ENCODE results near the gene LCN12.
"Not testable (repeated sequence)": the region's sequence is repeated elsewhere in the genome, so short reads cannot be mapped to it uniquely, and the experiment has no call there.

The LCN12 gene

DNA sequence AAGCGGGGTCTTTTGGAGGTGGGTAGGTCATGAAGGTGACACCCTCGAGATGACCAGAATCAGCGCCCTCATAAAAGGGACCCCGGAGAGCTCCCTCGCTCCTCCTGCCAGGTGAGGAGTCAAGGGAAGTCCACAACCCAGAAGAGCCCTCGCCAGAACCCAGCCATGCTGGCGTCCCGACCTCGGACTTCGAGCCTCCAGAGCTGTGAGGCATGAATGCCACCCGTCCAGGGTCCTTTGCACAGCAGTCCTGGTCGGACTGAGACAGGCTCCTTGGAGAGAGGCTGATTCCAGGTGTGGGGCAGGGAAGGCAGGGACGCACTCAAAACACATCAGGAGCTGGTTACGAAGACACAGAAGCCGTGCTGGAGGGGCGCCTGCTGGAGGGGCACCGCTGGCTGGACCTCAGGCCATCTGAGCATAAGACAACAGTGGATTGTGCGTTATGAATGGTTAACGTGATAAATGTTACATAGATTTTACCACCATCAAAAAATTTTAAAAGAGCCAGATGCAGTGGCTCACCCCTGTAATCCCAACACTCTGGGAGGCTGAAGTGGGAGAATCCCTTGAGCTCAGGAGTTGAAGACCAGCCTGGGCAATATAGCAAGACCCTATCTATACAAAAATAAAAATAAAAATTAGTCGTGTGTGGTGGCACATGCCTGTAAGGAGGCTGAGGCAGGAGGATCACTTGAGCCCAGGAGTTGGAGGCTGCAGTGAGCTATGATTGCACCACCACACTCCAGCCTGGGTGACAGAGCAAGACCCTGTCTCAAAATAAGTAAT is 50.0 kb downstream of the LCN12 start:
- H3K27me3 ChIP-seq (ENCODE audit: low read depth, low read length) = peaks cover 32% of the 10 kb centered on the region
- no peak overlapping the region for H3K27ac ChIP-seq (ENCODE audit: low read length)
- H3K79me2 ChIP-seq (ENCODE audit: low read length) = no peaks in the 10 kb centered on the region
- H3K9me3 ChIP-seq (ENCODE audit: insufficient read depth, low read length) = no peaks in the 10 kb centered on the region
- H3K9ac ChIP-seq (ENCODE audit: low read length) = no peak overlapping the region
- H3K4me2 ChIP-seq (ENCODE audit: low read length) = no peak overlapping the region
- no peaks in the 10 kb centered on the region; the same call in 1 of the 2 replicates for H4K20me1 ChIP-seq (ENCODE audit: insufficient read depth, low read length)
- TF ChIP-seq, protein P1, sequence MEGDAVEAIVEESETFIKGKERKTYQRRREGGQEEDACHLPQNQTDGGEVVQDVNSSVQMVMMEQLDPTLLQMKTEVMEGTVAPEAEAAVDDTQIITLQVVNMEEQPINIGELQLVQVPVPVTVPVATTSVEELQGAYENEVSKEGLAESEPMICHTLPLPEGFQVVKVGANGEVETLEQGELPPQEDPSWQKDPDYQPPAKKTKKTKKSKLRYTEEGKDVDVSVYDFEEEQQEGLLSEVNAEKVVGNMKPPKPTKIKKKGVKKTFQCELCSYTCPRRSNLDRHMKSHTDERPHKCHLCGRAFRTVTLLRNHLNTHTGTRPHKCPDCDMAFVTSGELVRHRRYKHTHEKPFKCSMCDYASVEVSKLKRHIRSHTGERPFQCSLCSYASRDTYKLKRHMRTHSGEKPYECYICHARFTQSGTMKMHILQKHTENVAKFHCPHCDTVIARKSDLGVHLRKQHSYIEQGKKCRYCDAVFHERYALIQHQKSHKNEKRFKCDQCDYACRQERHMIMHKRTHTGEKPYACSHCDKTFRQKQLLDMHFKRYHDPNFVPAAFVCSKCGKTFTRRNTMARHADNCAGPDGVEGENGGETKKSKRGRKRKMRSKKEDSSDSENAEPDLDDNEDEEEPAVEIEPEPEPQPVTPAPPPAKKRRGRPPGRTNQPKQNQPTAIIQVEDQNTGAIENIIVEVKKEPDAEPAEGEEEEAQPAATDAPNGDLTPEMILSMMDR (IDR thresholded peaks at IDR 0.05; ENCODE audit: low read depth, low read length) = no peak
- TF ChIP-seq EZH2phosphoT487 (IDR thresholded peaks at IDR 0.05; ENCODE audit: low read depth) = no peak
- no peak overlapping the region for H2AFZ ChIP-seq (ENCODE audit: low read depth, low read length)
- no peaks in the 10 kb centered on the region for H3K36me3 ChIP-seq (replicated peaks; ENCODE audit: low read depth, low read length)
- peaks cover 39% of the 10 kb centered on the region for H3K4me1 ChIP-seq (ENCODE audit: low read length)
- H3K4me3 ChIP-seq (ENCODE audit: low read length) = no peak overlapping the region

DNA sequence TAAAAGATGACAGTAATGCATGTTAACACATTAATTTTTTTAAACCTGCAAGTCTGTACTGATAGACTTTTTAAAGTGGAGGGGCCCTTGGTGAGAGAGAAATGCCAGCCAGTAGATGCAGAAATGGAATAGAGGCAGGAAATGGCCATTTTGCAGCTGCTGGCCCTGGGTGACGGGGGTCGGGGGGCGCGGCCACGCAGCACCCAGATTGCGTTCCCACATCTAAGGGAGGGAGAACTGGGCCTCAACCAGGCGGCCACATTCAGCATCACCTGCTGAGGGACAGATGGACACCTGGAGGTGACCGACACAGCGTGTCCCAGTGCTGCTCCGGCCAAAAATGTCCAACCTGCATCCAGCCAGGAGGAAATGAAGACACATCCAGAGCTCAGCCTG is 50.6 kb downstream of the LCN12 start:
- H3K27ac ChIP-seq (ENCODE audit: low read length) = no peak overlapping the region

DNA sequence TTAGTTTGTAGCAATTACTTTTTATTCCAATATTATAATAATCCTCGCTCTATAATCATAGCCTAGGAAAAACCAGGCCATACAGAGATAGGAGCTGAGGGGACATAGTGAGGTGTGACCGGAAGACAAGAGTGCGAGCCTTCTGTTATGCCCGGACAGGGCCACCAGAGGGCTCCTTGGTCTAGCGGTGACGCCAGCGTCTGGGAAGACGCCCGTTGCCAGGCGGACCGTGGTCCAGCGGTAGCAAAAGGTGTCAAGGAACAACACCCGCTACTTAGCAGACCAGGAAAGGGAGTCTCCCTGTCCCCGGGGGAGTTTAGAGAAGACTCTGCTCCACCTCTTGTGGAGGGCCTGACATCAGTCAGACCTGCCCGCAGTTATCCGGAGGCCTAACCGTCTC is 52.2 kb downstream of the LCN12 start:
- not testable (repeated sequence) for H3K27ac ChIP-seq (ENCODE audit: low read length); H3K36me3 ChIP-seq (replicated peaks; ENCODE audit: low read depth, low read length); H3K4me3 ChIP-seq (ENCODE audit: low read length); H3K79me2 ChIP-seq (ENCODE audit: low read length); H3K9ac ChIP-seq (ENCODE audit: low read length); H3K9me3 ChIP-seq (ENCODE audit: insufficient read depth, low read length); H4K20me1 ChIP-seq (ENCODE audit: insufficient read depth, low read length); H2AFZ ChIP-seq (ENCODE audit: low read depth, low read length); H3K4me2 ChIP-seq (ENCODE audit: low read length)
- peaks cover 10% of the 10 kb centered on the region for H3K27me3 ChIP-seq (ENCODE audit: low read depth, low read length)
- TF ChIP-seq, protein P1 (IDR thresholded peaks at IDR 0.05; ENCODE audit: low read depth, low read length) = peak; percentile 19; the same call in 1 of the 2 replicates
- H3K4me1 ChIP-seq (ENCODE audit: low read length) = peaks cover 21% of the 10 kb centered on the region

More for the DNA sequence above, 50.6 kb downstream of the LCN12 start:
- no peak overlapping the region for H3K4me3 ChIP-seq (ENCODE audit: low read length)
- H3K9ac ChIP-seq (ENCODE audit: low read length) = no peak overlapping the region
- no peaks in the 10 kb centered on the region for H3K36me3 ChIP-seq (replicated peaks; ENCODE audit: low read depth, low read length)
- peaks cover 37% of the 10 kb centered on the region for H3K4me1 ChIP-seq (ENCODE audit: low read length)
- no peaks in the 10 kb centered on the region for H3K9me3 ChIP-seq (ENCODE audit: insufficient read depth, low read length)
- H4K20me1 ChIP-seq (ENCODE audit: insufficient read depth, low read length) = no peaks in the 10 kb centered on the region; the same call in 1 of the 2 replicates
- H3K4me2 ChIP-seq (ENCODE audit: low read length) = no peak overlapping the region
- H3K79me2 ChIP-seq (ENCODE audit: low read length) = no peaks in the 10 kb centered on the region
- peaks cover 26% of the 10 kb centered on the region for H3K27me3 ChIP-seq (ENCODE audit: low read depth, low read length)
- TF ChIP-seq EZH2phosphoT487 (IDR thresholded peaks at IDR 0.05; ENCODE audit: low read depth) = no peak
- no peak overlapping the region for H2AFZ ChIP-seq (ENCODE audit: low read depth, low read length)
